Epidermal melanocyte (primary cell): Measurements from ENCODE around the gene CD9.

ENCODE experiments used
- DNase-seq: peaks from one replicate; pipeline ENCODE4 v3.0.0; 2011; ENCODE audit warnings: low spot score; ENCODE audit not compliant: insufficient read length

CD9 gene

GRCh38 chr12:6218347-6218925 is 18.2 kb downstream of the CD9 start:
- DNase-seq = no peak

GRCh38 chr12:6219980-6220379 is 19.8 kb downstream of the CD9 start:
- no peak for DNase-seq

- DNase-seq = no peak
These were observed 20.9 kb downstream of the CD9 start for GRCh38 chr12:6221146-6221545.

- no peak for DNase-seq
These were observed 22.0 kb downstream of the CD9 start for GRCh38 chr12:6222078-6222654.

- no peak for DNase-seq
These were observed 23.3 kb downstream of the CD9 start for GRCh38 chr12:6223545-6223944.

- DNase-seq = no peak
These were observed 24.4 kb downstream of the CD9 start for GRCh38 chr12:6224550-6224949.

- DNase-seq = no peak
These were observed 25.4 kb downstream of the CD9 start for GRCh38 chr12:6225630-6226001.

GRCh38 chr12:6226002-6226678 is 25.9 kb downstream of the CD9 start:
- DNase-seq = no peak

GRCh38 chr12:6226679-6227051 is 26.5 kb downstream of the CD9 start:
- DNase-seq = no peak

GRCh38 chr12:6228535-6229223 is 28.5 kb downstream of the CD9 start:
- no peak for DNase-seq

GRCh38 chr12:6229224-6230218 is 29.3 kb downstream of the CD9 start:
- peak; percentile 46 for DNase-seq

- peak; percentile 70 for DNase-seq
These were observed 30.3 kb downstream of the CD9 start for GRCh38 chr12:6230321-6231110.

- DNase-seq = no peak
These were observed 31.4 kb downstream of the CD9 start for GRCh38 chr12:6231359-6232268.

- no peak for DNase-seq
These were observed 33.1 kb downstream of the CD9 start for GRCh38 chr12:6233121-6233971.

GRCh38 chr12:6234214-6234613 is 34.0 kb downstream of the CD9 start:
- DNase-seq = no peak

- DNase-seq = no peak
These were observed 34.7 kb downstream of the CD9 start for GRCh38 chr12:6234906-6235305.

- DNase-seq = no peak
These were observed 35.3 kb downstream of the CD9 start for GRCh38 chr12:6235499-6235898.

- no peak for DNase-seq
These were observed 35.9 kb downstream of the CD9 start for GRCh38 chr12:6235906-6236640.
